Mesenchymal stem cell (in vitro differentiated cells and primary cell): ENCODE results near the gene CDH4.

Source experiments
- DNase-seq: peaks from one replicate; pipeline ENCODE4 v3.0.0-alpha.2; 2013
- H2AFZ ChIP-seq: one replicate; pipeline ENCODE4 v1.6.1; 2013; ENCODE audit warnings: low read depth, mild to moderate bottlenecking, control low read depth, inconsistent platforms, low read length, moderate library complexity
- H2AK5ac ChIP-seq: 2 replicates; pipeline ENCODE4 v1.6.1; 2013; ENCODE audit warnings: low read length, moderate library complexity, mild to moderate bottlenecking, inconsistent platforms; ENCODE audit not compliant: severe bottlenecking
- H2BK120ac ChIP-seq: one replicate; pipeline ENCODE4 v1.6.1; 2013; ENCODE audit warnings: low read depth, mild to moderate bottlenecking, inconsistent platforms, low read length, moderate library complexity
- H2BK12ac ChIP-seq, 2 experiments: one replicate each; pipeline ENCODE4 v1.6.1; 2013; ENCODE audit warnings: inconsistent platforms in 2 of 2, low read length in 2 of 2, mild to moderate bottlenecking in 2 of 2, moderate library complexity in 2 of 2, control low read depth in 1 of 2
- H2BK15ac ChIP-seq: one replicate; pipeline ENCODE4 v1.6.1; 2013; ENCODE audit warnings: mild to moderate bottlenecking, low read depth, inconsistent platforms; ENCODE audit not compliant: poor library complexity, severe bottlenecking
- H2BK5ac ChIP-seq: 2 replicates; pipeline ENCODE4 v1.6.1; 2013; ENCODE audit warnings: low read depth, mild to moderate bottlenecking, low read length, control low read depth, inconsistent platforms; ENCODE audit not compliant: poor library complexity, severe bottlenecking
- H3K14ac ChIP-seq, 2 experiments: one replicate each; pipeline ENCODE4 v1.6.1; 2013; ENCODE audit warnings: inconsistent platforms in 2 of 2, low read length in 2 of 2, control low read depth in 1 of 2, mild to moderate bottlenecking in 1 of 2, moderate library complexity in 1 of 2
- H3K18ac ChIP-seq, 2 experiments: one replicate each; pipeline ENCODE4 v1.6.1; 2013; ENCODE audit warnings: inconsistent platforms in 2 of 2, low read length in 2 of 2, control low read depth in 1 of 2, low read depth in 1 of 2, mild to moderate bottlenecking in 1 of 2
- H3K23ac ChIP-seq, 2 experiments: one replicate each; pipeline ENCODE4 v1.6.1; 2013; ENCODE audit warnings: inconsistent platforms in 2 of 2, low read length in 2 of 2, mild to moderate bottlenecking in 2 of 2, moderate library complexity in 2 of 2, control low read depth in 1 of 2
- H3K27ac ChIP-seq: 2 replicates; pipeline ENCODE4 v1.5.1; 2013; ENCODE audit warnings: mild to moderate bottlenecking, moderate library complexity, low read length, control low read depth, inconsistent platforms; ENCODE audit not compliant: poor library complexity, severe bottlenecking
- H3K27me3 ChIP-seq, 2 experiments: 2 replicates each; pipeline versions ENCODE4 v1.6.1 to v1.7.0; 2013; ENCODE audit warnings: low read length in 2 of 2, mild to moderate bottlenecking in 2 of 2, moderate library complexity in 2 of 2, control low read depth in 1 of 2, inconsistent platforms in 1 of 2; ENCODE audit not compliant: control insufficient read depth in 1 of 2, insufficient read depth in 1 of 2
- H3K36me3 ChIP-seq, 2 experiments: 2 replicates each; pipeline versions ENCODE4 v1.6.1 to v1.7.0; 2013; ENCODE audit warnings: low read length in 2 of 2, control low read depth in 1 of 2, inconsistent platforms in 1 of 2, low read depth in 1 of 2, mild to moderate bottlenecking in 1 of 2; ENCODE audit not compliant: insufficient read depth in 2 of 2, control insufficient read depth in 1 of 2
- H3K4ac ChIP-seq, 2 experiments: one replicate each; pipeline ENCODE4 v1.6.1; 2013; ENCODE audit warnings: inconsistent platforms in 2 of 2, low read length in 2 of 2, mild to moderate bottlenecking in 2 of 2, moderate library complexity in 2 of 2, control low read depth in 1 of 2, low read depth in 1 of 2
- H3K4me1 ChIP-seq: 2 replicates; pipeline ENCODE4 v1.6.1; 2013; ENCODE audit warnings: low read depth, low read length, control low read depth; ENCODE audit not compliant: control insufficient read depth, insufficient read depth
- H3K4me2 ChIP-seq: 2 replicates; pipeline ENCODE4 v1.6.1; 2013; ENCODE audit warnings: low read length, mild to moderate bottlenecking, inconsistent platforms; ENCODE audit not compliant: poor library complexity, severe bottlenecking
- H3K4me3 ChIP-seq, 2 experiments: 2 replicates each; pipeline versions ENCODE4 v1.5.1 to v1.7.0; 2013; ENCODE audit warnings: low read length in 2 of 2, mild to moderate bottlenecking in 2 of 2, control low read depth in 1 of 2, low read depth in 1 of 2; ENCODE audit not compliant: insufficient read depth in 1 of 2
- H3K79me1 ChIP-seq: replicated peaks from 2 replicates; pipeline ENCODE4 v1.6.1; 2013; ENCODE audit warnings: mild to moderate bottlenecking, control low read depth, low read length, inconsistent platforms; ENCODE audit not compliant: poor library complexity, severe bottlenecking
- H3K9ac ChIP-seq: 2 replicates; pipeline ENCODE4 v1.7.0; 2013; ENCODE audit warnings: mild to moderate bottlenecking, low read length, moderate library complexity
- H3K9me3 ChIP-seq: 2 replicates; pipeline ENCODE4 v1.7.0; 2013; ENCODE audit warnings: mild to moderate bottlenecking, low read length; ENCODE audit not compliant: control insufficient read depth
- H4K8ac ChIP-seq: one replicate; pipeline ENCODE4 v1.6.1; 2013; ENCODE audit warnings: inconsistent platforms, mild to moderate bottlenecking, low read length, moderate library complexity
- H4K91ac ChIP-seq: one replicate; pipeline ENCODE4 v1.6.1; 2013; ENCODE audit warnings: mild to moderate bottlenecking, low read length, inconsistent platforms
- WGBS: methylation state at CpG from one replicate; pipeline ENCODE4 v1.1.7; 2013; ENCODE audit warnings: mixed read lengths; 5-methylcytosine and 5-hydroxymethylcytosine counted together

The CDH4 gene

GRCh38 chr20:61764471-61765025 lies 512.5 kb downstream of the CDH4 start:
- Histone ChIP-seq H3K18ac (no peak overlapping the region), H3K4ac (no peak overlapping the region), H2AK5ac (no peak overlapping the region), H4K91ac (no peak overlapping the region), H3K27me3 (peaks cover 30% of the 10 kb centered on the region in 2 experiments), H2BK5ac (no peak overlapping the region), H2AFZ (no peak overlapping the region), H4K8ac (no peak overlapping the region), H3K4me2 (no peak overlapping the region), H3K36me3 (no peaks in the 10 kb centered on the region), H3K9me3 (no peaks in the 10 kb centered on the region), H3K9ac (no peak overlapping the region), H3K23ac (no peak overlapping the region), H3K14ac (no peak overlapping the region), H2BK120ac (no peak overlapping the region), H2BK15ac (no peak overlapping the region), H3K4me1 (peaks cover 4% of the 10 kb centered on the region), H2BK12ac (no peak overlapping the region), H3K79me1 (no peaks in the 10 kb centered on the region), H3K27ac (no peak overlapping the region), H3K4me3 (no peak overlapping the region)
- WGBS = 88% methylated on average over 17 of the region's 17 CpGs
- no peak for DNase-seq

DNA sequence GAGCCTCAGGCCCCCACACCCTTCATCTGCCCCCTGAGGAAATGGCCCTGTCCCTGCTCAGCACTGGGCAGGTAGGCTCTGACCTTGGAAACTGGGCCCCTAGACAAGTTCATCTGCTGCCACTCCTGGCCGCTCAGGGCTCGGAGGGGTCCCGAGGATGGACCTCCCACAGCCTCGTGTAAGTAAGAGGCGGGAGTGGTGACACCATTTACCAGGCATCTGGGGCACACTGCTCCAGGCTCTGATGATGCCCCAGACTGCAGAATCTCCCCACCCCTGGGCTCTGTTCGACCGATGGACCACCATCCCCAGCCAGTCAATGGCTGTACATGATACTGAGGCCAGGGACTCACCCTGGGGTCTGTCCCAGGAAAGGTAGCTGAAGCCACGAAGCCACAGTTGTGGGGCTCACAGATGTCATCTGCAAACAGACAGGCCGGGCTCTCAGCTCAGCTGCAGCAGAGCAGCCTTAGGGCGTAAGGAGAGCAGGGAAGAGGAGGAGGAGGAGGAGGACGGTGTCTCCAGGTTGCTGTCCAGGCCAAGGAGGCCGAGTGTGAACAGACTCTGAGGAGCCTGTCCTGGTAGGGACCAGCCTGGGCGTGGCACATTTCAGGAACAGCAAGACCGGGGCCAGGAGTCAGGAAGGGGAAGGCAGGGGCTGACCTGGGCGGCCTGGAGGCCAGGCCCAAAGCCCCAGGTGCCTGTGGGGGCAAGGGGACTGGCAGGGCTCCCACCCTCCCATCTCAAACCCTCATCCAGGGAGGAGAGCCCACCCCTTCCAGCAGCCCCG lies 513.2 kb downstream of the CDH4 start:
- no peak overlapping the region for H2AK5ac ChIP-seq
- no peak overlapping the region for H3K27ac ChIP-seq
- no peak overlapping the region for H3K4me3 ChIP-seq
- no peak overlapping the region for H2BK15ac ChIP-seq
- no peak overlapping the region for H3K14ac ChIP-seq
- no peak overlapping the region for H2BK5ac ChIP-seq
- no peak overlapping the region for H4K91ac ChIP-seq
- no peak overlapping the region for H3K18ac ChIP-seq
- H3K4me2 ChIP-seq = no peak overlapping the region
- H3K79me1 ChIP-seq = no peaks in the 10 kb centered on the region
- H3K4me1 ChIP-seq = peaks cover 4% of the 10 kb centered on the region
- H2AFZ ChIP-seq = no peak overlapping the region
- H3K9me3 ChIP-seq = no peaks in the 10 kb centered on the region
- H3K23ac ChIP-seq = no peak overlapping the region
- whole genome bisulfite sequencing = 95% methylated on average over 14 of the region's 16 CpGs
- no peak overlapping the region for H2BK120ac ChIP-seq
- no peaks in the 10 kb centered on the region for H3K36me3 ChIP-seq
- no peak overlapping the region for H3K9ac ChIP-seq
- DNase-seq = no peak
- peaks cover 28 to 34% of the 10 kb centered on the region in 2 experiments for H3K27me3 ChIP-seq
- H4K8ac ChIP-seq = no peak overlapping the region
- H2BK12ac ChIP-seq = no peak overlapping the region
- no peak overlapping the region for H3K4ac ChIP-seq

GRCh38 chr20:61765871-61766654 lies 514.0 kb downstream of the CDH4 start:
- no peak for DNase-seq
- H3K4me2 ChIP-seq = no peak overlapping the region
- no peak overlapping the region for H2BK12ac ChIP-seq
- H4K8ac ChIP-seq = no peak overlapping the region
- no peaks in the 10 kb centered on the region for H3K9me3 ChIP-seq
- H3K36me3 ChIP-seq = no peaks in the 10 kb centered on the region
- no peak overlapping the region for H2BK5ac ChIP-seq
- H3K4me1 ChIP-seq = peaks cover 4% of the 10 kb centered on the region
- no peak overlapping the region for H3K9ac ChIP-seq
- H3K79me1 ChIP-seq = no peaks in the 10 kb centered on the region
- H3K23ac ChIP-seq = no peak overlapping the region
- 78% methylated on average over 12 of the region's 12 CpGs for WGBS
- H3K18ac ChIP-seq = no peak overlapping the region
- H3K4ac ChIP-seq = no peak overlapping the region
- H3K27ac ChIP-seq = no peak overlapping the region
- H4K91ac ChIP-seq = no peak overlapping the region
- no peak overlapping the region for H3K4me3 ChIP-seq
- no peak overlapping the region for H2BK15ac ChIP-seq
- H3K14ac ChIP-seq = no peak overlapping the region
- H2AFZ ChIP-seq = no peak overlapping the region
- H2BK120ac ChIP-seq = no peak overlapping the region
- peaks cover 21 to 31% of the 10 kb centered on the region in 2 experiments for H3K27me3 ChIP-seq
- H2AK5ac ChIP-seq = no peak overlapping the region
